ENCODE data around the gene SAP25.
"Not testable (repeated sequence)": the region's sequence is repeated elsewhere in the genome, so short reads cannot be mapped to it uniquely, and the experiment has no call there.

SAP25 gene

GRCh38 chr7:100528108-100528866, 45.4 kb downstream of the SAP25 start:
- not testable (repeated sequence) for DNase-seq

GRCh38 chr7:100523192-100523591, 50.5 kb downstream of the SAP25 start:
- not testable (repeated sequence) for DNase-seq

Measured in activated CD4-positive, CD25-positive, alpha-beta regulatory T cell (primary cell).